SKM-1 treated with dmso at 0.1 percent for 144 hours (cell line): ENCODE results near the gene NCBP2.

Experiments used
- DNase-seq: peaks from one replicate; lab custom pipeline; 2025; ENCODE audit not compliant: unreplicated experiment; lab: John Stamatoyannopoulos, UW

Gene NCBP2

GRCh38 chr3:196941729-196942225 is 551 bp downstream of the NCBP2 start:
- peak; percentile 58 for DNase-seq

- no peak for DNase-seq
These were observed 3.8 kb downstream of the NCBP2 start for GRCh38 chr3:196938576-196938975.

GRCh38 chr3:196938124-196938523 is 4.2 kb downstream of the NCBP2 start:
- no peak for DNase-seq

GRCh38 chr3:196936288-196936687 is 6.0 kb downstream of the NCBP2 start:
- DNase-seq = no peak

- no peak for DNase-seq
These were observed 9.7 kb downstream of the NCBP2 start for GRCh38 chr3:196932600-196932999.

- no peak for DNase-seq
These were observed 10.3 kb downstream of the NCBP2 start for GRCh38 chr3:196931828-196932587.

DNA sequence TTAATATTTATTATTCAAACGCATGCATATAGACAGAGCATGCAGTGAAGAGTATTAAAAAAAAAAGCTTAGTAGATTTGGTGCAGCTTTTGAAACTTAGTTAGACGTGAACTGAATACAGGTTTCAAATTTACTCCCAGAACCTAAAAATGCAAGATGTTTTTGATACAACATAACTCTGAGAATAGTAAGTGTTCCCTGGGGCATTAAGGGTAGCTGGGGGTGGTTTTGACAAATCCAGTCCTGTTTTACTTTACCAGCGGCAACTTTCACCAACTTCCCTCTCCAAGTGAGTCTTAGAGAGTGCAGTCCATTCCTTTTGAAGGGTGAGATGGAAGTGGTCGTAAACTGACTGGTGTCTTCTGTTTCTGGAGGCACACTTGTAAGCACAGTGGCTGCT is 11.2 kb downstream of the NCBP2 start:
- DNase-seq = no peak

- DNase-seq = no peak
These were observed 14.5 kb downstream of the NCBP2 start for GRCh38 chr3:196927571-196928453.

DNA sequence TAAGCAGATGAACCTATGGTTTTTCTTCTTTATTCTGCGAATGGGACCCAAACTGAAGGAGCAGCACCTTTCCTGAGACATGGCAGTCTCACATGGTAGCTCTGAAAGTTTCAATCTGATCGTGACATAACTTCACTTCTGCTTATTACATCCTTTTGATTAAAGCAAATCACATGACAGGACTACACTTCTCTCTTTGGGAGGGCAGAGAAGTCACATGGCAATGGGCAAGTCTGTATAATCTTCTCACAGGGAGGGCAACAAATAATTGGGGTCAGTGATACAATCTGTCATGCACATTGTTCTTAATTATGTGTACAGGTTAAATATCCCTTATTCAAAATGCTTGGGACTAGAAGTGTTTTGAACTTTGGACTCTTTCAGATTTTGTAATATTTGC is 21.6 kb downstream of the NCBP2 start:
- no peak for DNase-seq

GRCh38 chr3:196918968-196919367 is 23.4 kb downstream of the NCBP2 start:
- DNase-seq = no peak

DNA sequence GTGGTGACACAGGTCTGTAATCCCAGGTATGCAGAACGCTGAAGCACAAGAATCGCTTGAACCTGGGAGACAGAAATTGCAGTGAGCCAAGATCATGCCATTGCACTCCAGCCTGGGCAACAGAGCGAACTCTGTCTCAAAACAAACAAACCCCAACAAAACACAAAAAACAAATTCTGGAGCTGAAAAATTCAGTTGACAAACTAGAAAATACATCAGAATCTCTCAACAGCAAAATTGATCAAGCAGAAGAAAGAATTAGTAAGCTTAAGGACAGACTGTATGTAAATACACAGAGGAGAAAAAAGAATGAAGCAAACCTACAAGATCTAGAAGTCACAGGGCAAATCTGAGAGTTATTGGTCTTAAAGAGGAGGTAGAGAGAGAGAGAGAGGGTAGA is 25.3 kb downstream of the NCBP2 start:
- DNase-seq = no peak

GRCh38 chr3:196916221-196916620 is 26.1 kb downstream of the NCBP2 start:
- DNase-seq = no peak

DNA sequence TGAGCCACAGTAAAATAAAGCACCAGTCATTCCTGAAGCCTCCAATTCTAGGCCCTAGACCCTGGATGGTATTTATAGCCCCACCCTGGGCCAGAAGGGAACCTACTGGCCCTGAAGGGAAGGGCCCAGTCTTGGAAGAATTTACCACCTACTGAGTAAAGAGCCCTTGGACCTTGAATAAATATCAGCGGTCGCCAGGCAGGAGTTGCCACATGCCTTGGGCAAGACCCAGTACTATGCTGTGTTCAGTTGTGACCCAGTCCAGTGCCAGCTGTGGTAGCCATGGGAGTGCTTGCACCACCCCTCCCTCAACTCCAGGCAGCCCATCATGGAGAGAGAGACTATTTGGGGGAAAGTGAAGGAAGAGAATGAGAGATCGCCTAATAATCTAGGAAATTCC is 27.0 kb downstream of the NCBP2 start:
- DNase-seq = no peak

GRCh38 chr3:196914866-196915265 is 27.5 kb downstream of the NCBP2 start:
- no peak for DNase-seq

DNA sequence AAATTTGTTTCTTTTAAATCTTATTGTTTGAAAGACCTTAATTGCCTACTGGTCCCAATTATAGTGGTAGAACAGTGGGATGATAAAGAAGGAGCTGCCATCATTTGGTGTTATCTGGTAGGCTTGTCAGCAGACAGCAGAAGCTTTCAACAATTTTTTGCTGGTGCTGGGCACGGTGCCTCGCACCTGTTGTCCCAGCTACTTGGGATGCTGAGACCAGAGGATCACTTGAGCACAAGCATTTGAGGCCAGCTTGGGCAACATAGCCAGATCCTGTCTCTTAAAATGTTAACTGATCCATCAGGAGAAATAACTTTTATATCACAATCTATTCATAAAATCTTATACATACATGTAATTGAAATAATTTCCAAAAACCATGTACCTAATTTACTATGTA is 38.6 kb downstream of the NCBP2 start:
- no peak for DNase-seq

- no peak for DNase-seq
These were observed 40.0 kb downstream of the NCBP2 start for GRCh38 chr3:196902296-196902695.

- DNase-seq = no peak
These were observed 40.6 kb downstream of the NCBP2 start for GRCh38 chr3:196901768-196902167.

GRCh38 chr3:196896229-196896628 is 46.1 kb downstream of the NCBP2 start:
- DNase-seq = no peak

- no peak for DNase-seq
These were observed 47.6 kb downstream of the NCBP2 start for GRCh38 chr3:196894557-196895295.

DNA sequence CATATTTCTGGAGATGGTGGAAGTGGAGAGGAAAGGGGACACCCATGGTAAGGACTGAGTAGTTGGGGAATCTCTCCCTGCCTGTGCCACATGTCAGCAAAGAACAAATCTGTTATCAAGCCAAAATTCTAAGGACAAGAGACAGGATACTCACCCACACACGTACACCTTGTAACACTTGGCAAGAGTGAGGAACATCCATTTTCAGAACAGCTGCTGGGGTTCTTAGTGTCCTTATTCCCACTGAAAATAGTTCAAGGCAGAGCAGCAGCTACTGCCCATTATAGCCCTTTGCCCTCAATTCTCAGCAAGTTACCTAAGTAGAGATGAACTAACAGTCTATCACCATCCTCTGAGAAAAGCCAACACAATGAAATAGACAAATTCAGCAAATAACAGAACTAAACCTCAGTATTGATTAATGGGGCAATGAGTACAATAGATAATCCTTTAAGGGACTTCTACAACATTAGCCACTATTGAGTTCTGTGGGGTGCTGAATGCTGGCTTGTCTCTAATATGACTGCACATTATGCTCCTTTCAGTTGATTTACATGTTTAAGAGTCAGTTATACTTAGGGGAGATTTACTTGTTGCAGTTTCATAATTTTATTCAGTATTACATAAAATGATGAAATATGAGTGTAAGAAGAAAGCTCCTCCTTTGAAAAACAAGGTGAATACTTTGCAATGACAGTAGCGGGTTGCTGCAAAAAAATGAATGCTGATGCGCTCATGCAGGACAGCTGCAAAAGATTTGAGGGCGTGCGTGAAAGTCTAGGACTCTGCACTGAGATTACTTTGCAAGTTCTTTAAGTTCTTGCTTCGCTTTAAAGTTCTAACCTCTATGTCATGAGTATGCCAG is 52.3 kb downstream of the NCBP2 start:
- no peak for DNase-seq
